Hematopoietic multipotent progenitor cell treated with erythropoietin and hydrocortisone succinate and interleukin-3 and kit ligand, for 8 days (in vitro differentiated cells): ENCODE results near the gene MINK1.
"Not testable (repeated sequence)": the region's sequence is repeated elsewhere in the genome, so short reads cannot be mapped to it uniquely, and the experiment has no call there.

Experiments
- DNase-seq: peaks from one replicate; pipeline ENCODE4 v3.0.0-alpha.2; 2015

Gene MINK1

DNA sequence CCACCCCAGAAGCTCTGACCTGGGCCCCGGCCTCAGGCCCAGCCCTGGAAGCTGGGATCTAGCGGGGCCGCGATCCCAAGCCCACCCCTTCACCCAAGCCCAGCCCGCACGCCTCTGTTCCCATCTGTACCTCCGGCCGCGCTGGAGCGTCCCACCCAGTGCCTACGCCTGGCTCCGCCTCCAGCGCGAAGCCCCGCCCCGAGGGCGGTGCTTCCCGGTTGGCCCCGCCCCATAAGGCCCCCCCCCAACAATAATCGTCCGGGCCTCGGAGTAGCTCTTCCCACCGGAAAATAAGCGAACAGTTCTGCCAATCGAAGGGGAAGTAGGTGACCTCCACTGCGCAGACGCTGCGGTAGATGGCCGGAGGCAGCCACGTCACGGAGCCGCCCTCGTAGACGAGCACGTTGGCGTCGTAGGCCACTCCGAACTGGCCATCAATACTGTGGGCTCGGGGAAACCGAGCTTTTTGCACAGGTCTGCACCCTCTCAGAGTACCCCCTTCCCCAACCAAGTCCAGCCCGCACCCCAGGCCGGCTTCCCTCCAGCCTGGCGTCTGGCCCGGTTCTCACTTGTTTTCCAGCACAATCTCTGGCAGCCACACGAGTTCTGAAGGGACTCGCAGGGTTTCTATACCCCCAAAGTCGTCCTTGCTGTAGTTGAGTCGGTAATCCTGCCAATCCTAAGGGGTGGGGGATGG is 68.7 kb downstream of the MINK1 start:
- peak; percentile 41 for DNase-seq

GRCh38 chr17:4902540-4902939 is 69.4 kb downstream of the MINK1 start:
- DNase-seq: no peak

- DNase-seq: peak; percentile 86
Measured at GRCh38 chr17:4903051-4903818, 70.1 kb downstream of the MINK1 start, which contains the start of gene CHRNE. Gene CHRNE, minus strand, starts transcription at chr17:4903098. Its CDS starts 35 bp downstream, at chr17:4903063.

GRCh38 chr17:4906642-4907041 is 73.5 kb downstream of the MINK1 start:
- DNase-seq: not testable (repeated sequence)

DNA sequence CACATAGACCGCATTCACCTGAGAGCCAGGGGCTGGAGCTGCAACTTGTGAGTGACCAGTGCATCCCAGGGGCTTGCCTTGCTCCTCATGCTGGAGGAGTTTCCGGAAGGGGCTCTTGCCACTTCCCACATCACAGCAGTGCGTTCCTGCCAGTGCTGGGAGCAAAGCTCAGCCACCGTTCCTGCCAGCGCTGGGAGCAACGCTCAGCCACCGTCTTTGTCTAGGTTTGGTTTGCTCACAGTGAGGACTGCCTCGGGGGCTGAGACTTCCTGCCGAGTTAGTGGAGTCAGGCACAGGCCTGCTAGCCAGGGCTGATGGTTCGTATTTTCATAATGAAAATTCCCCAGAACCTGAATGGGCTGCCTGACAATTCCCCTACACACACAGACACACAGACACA is 75.2 kb downstream of the MINK1 start:
- no peak for DNase-seq

GRCh38 chr17:4908711-4909496 is 75.8 kb downstream of the MINK1 start:
- DNase-seq: peak; percentile 87

DNA sequence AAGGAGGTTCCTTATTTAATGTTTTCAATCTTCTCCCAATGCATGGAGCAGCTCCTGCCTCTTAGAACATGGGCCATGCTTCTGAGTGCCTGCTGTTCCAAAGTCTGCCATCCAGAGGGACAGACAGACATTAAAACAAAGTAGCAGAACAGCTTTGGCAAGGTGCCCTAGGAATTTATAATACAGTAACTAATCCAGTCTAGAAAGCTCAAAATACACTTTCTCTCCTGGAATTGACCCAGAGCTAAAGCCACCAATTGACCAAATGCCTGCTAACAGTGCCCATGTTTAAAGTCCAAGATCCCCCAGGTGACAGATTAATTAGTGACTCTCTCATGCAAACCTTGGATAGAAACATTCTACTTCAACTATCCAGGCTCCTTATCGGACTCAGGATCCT is 80.9 kb downstream of the MINK1 start:
- no peak for DNase-seq

GRCh38 chr17:4914551-4914950 is 81.4 kb downstream of the MINK1 start:
- DNase-seq: not testable (repeated sequence)

- no peak for DNase-seq
Measured at GRCh38 chr17:4919511-4920047, 86.4 kb downstream of the MINK1 start.

GRCh38 chr17:4920351-4921048 is 87.4 kb downstream of the MINK1 start:
- DNase-seq: no peak

DNA sequence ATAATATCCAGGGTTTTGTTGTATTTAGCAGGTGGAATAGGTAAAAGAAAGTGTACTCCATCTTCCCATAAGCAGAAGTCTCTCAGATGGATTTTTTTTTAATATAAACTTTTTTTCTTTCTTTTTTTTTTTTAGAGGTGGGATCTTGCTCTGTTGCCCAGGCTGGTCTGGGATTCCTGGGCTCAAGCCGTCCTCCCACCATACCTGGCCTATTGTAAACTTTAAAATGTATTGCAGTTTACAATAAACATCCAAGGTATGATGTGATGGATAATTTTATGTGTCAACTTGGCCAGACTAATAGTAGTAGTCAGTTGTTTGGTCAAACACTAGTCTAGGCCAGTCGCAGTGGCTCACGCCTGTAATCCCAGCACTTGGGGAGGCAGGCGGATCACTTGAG is 88.2 kb downstream of the MINK1 start:
- DNase-seq: no peak

DNA sequence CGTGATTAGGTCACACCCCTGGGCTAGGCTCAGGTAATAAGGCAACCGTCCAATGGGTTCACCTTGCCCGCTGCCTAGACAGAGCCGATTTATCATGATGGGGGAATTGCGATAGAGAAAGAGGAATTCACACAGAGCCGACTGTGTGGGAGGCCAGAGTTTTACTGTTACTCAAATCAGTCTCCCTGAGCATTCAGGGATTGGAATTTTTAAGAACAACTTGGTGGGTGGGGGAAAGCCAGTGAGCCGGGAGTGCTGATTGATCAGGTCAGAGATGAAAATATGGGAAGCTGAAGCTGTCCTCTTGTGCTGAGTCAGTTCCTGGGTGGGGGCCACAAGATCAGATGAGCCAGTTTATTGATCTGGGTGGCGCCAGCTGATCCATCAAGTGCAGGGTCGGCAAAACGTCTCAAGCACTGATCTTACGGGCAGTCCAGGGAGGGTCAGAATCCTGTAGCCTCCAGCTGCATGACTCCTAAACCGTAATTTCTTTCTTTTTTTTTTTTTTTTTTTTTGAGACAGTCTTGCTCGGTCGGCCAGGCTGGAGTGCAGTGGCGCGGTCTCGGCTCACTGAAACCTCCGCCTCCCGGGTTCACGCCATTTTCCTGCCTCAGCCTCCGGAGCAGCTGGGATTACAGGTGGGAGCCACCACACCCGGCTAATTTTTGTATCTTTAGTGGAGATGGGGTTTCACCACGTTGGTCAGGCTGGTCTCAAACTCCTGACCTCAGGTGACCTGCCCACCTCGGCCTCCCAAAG is 93.6 kb downstream of the MINK1 start:
- DNase-seq: not testable (repeated sequence)

DNA sequence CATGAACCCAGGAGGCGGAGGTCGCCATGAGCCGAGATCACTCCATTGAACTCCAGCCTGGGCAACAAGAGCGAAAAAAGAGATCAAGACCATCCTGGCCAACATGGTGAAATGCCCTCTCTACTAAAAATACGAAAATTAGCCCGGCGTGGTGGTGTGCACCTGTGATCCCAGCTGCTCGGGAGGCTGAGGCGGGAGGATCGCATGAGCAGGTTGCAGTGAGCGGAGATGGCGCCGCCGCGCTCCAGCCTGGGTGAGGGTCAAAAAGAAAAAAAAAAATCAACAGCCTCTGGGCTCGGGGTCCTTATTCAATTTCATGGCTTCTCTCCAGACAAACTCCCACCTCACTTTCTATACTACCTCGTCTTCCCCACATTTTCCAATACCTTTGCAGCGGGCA is 95.7 kb downstream of the MINK1 start:
- no peak for DNase-seq

DNA sequence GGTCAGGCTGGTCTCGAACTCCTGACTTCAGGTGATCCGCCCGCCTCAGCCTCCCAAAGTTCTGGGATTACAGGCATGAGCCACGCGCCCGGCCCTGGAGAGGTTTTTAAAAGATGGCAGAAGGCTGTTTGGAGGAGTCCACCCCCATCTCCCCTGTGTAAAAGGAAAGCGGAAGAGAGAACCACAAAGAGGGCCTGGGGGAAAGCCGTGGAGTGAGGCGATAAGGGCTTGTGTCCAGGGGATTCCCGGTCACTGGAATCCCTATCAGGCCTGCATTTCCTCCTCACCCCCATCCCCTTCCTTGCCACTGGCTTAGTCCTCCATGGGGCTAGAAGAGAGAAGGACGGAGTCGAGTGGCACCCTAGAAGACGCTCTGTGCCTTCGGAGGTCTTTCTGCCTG is 98.8 kb downstream of the MINK1 start, which contains the start of gene GP1BA:
Gene GP1BA, plus strand, starts transcription at position 315 of the 400 bp plus-strand sequence. CDS start 328 bp downstream, outside the sequence.
- peak; percentile 12 for DNase-seq

DNA sequence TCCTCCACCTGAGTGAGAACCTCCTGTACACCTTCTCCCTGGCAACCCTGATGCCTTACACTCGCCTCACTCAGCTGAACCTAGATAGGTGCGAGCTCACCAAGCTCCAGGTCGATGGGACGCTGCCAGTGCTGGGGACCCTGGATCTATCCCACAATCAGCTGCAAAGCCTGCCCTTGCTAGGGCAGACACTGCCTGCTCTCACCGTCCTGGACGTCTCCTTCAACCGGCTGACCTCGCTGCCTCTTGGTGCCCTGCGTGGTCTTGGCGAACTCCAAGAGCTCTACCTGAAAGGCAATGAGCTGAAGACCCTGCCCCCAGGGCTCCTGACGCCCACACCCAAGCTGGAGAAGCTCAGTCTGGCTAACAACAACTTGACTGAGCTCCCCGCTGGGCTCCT is 99.6 kb downstream of the MINK1 start:
- DNase-seq: no peak

- no peak for DNase-seq
Measured at GRCh38 chr17:4933646-4934045, 100.5 kb downstream of the MINK1 start.

DNA sequence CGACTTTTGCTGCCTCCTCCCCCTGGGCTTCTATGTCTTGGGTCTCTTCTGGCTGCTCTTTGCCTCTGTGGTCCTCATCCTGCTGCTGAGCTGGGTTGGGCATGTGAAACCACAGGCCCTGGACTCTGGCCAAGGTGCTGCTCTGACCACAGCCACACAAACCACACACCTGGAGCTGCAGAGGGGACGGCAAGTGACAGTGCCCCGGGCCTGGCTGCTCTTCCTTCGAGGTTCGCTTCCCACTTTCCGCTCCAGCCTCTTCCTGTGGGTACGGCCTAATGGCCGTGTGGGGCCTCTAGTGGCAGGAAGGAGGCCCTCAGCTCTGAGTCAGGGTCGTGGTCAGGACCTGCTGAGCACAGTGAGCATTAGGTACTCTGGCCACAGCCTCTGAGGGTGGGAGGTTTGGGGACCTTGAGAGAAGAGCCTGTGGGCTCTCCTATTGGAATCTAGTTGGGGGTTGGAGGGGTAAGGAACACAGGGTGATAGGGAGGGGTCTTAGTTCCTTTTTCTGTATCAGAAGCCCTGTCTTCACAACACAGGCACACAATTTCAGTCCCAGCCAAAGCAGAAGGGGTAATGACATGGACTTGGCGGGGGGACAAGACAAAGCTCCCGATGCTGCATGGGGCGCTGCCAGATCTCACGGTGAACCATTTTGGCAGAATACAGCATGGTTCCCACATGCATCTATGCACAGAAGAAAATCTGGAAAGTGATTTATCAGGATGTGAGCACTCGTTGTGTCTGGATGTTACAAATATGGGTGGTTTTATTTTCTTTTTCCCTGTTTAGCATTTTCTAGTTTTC is 101.2 kb downstream of the MINK1 start:
- peak; percentile 60 for DNase-seq

DNA sequence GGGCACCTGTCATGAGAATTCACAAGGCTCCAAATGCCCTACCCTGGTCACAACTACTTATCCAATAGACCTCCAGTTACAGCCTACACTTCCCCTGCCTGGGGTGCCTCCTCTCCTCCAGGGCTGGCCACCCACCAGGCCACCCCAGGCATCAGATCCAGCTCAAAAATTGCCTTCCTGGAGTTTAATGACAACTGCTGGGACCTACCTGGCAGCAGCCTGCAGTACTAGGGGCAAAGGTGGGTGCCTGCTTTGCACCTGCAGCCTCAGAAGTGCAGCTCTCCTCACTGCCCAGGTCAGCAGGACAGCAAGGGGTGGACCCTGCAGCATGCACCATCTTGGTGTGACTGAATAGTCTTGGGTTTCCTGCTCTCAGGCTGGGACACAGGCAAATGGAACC is 102.5 kb downstream of the MINK1 start:
- DNase-seq: no peak

- no peak for DNase-seq
Measured at GRCh38 chr17:4936436-4936835, 103.3 kb downstream of the MINK1 start.

GRCh38 chr17:4937553-4937952 is 104.4 kb downstream of the MINK1 start:
- no peak for DNase-seq

GRCh38 chr17:4938069-4938491 is 104.9 kb downstream of the MINK1 start:
- no peak for DNase-seq
